Stimulated activated CD4-positive, alpha-beta T cell treated with anti-CD3 and anti-CD28 coated beads, Interleukin-1b, Interleukin-23, amount 100 ng/mL, for 24 hours (primary cell): ENCODE results near the gene STK4.
"Not testable (repeated sequence)": the region's sequence is repeated elsewhere in the genome, so short reads cannot be mapped to it uniquely, and the experiment has no call there.

ENCODE experiments used
- DNase-seq, 4 experiments: peaks; one replicate each; pipeline ENCODE4 v3.0.0-alpha.2; 2020; ENCODE audit warnings: low read depth in 4 of 4, low spot score in 1 of 4

Gene STK4

DNA sequence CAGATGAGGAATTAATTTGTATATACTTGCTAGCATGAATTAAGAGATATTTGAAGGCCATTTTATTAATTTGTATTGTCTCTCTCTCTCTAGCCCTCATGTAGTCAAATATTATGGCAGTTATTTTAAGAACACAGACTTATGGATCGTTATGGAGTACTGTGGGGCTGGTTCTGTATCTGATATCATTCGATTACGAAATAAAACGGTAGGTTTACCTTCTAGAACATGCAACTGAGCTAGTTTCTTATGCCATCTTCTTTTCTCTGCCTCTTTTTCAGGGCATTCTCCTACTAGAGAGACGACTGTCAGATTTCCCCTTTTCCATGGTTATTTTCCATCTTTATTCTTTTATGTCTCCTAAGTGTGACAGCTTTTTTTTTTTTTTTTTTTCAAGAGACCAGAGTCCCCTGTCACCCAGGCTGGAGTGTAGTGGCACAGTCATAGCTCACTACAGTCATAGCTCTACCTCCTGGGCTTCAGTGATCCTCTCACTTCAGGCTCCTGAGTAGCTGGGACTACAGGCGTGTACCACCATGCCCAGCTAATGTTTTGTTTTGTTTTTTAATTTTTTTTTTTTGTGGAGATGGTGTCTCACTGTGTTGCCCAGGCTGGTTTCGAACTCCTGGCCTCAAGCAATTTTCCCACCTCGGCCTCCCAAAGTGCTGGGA is 15.6 kb downstream of the STK4 start:
- DNase-seq, result no peak

DNA sequence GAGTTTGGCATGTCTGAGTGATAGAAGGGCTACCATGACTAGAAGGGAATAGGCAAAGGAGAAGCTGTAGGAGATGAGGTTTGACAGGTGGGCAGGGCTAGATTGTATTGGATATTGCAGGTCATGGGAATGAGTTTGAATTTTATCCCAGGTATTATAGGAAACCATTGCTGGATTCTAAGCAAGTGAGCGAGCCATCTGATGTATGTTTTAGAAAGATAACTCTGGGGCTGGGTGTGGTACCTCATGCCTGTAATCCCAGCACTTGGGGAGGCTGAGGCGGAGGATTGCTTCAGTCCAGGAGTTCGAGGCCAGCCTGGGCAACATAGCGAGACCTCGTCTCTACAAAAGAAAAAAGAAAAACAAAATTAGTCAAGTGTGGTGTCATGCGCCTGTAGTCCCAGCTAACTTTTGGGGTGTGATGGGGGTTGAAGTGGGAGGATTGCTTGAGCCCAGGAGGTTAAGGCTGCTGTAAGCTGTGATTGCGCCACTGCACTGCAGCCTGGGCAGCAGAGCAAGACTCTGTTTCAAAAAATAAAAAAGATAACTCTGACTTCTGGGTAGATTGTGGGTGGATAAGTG is 16.9 kb downstream of the STK4 start:
- no peak for DNase-seq

DNA sequence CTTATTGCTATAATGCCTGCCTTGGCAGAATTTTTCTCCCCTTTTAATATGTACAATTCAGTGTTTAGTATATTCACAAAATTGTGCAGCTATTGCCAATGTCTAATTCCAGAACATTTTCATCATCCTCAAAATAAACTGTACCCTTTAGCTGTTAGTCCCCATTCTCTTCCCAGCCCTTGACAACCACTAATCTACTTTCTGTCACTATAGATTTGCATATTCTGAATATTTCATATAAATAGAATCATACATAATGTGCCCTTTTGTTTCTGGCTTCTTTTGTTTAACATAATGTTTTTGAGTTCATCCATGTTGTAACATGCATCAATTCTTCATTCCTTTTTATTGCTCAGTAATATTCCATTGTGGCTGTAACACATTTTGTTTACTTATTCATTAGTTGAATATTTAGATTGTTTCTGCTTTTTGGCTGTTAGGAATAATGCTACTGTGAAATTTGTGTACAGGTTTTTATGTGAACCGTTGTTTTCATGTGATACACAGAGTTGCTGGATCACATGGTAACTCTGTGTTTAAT is 22.4 kb downstream of the STK4 start:
- no peak for DNase-seq

DNA sequence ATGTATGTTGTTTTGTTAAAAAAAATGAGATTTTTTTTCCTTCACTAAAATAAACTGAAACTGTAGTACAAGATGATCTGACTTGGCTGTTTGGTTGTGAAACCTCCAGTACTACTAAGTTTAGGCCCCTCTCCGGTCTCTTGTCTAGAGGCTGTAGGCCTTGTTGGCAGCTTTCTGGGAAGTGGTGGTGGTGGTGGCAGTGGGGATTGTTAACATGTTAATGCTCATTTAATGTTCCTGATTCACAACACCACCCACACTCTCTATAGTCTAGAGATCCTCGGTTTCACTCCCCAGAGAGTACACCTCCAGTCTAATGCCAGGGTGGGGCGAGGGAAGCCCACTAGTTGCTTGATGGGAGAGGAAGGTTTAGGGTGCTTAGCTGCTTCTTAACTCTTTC is 24.1 kb downstream of the STK4 start:
- DNase-seq, result peak in 1 of 4 experiments; percentile 52

DNA sequence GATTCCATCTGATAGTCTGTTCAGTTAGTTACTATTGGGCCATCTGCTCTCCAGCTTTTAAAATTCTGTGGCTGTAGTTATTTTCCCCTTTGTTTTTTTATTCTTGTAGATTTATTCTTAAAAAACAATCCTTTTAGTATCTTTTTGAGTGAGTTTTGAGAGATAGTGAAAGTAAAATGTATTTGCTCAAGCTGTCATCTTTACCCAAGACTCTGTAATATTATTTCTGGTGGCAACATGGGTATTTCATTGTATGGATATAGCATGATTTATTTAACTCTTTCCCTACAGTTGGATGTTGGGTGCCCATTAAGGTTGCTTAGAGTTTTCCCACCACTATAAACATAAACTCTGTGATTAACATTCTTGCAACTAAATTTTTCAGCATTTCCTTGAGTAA is 24.6 kb downstream of the STK4 start:
- no peak for DNase-seq

DNA sequence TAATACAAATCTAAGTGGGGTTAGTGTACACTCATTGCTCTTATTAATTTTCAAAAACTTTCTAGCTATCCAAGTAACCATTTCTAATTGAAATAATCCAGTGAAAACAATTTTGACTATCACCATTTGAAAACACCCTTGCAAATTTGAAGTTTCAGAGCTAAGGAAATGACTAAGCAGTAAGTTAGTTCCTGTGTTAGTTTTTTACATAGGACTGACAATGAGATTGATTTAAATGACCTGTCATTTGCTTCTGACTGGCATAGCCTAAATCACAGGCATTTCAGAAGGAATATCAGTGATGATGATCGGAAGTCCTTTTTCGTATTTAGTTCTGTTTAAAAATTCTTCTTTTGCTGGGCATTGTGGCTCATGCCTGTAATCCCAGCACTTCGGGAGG is 27.0 kb downstream of the STK4 start:
- DNase-seq, result no peak

DNA sequence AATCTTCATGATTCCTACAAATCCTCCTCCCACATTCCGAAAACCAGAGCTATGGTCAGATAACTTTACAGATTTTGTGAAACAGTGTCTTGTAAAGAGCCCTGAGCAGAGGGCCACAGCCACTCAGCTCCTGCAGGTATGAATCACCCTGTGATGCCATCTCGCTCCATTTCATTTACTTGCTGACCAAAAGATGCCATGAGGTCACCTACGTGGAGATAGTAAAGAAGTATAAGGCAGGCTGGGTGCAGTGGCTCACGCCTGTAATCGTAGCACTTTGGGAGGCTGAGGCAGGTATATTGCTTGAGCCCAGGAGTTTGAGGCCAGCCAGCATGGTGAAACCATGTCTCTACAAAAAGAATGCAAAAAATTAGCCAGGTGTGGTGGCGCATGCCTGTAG is 30.9 kb downstream of the STK4 start:
- no peak for DNase-seq

DNA sequence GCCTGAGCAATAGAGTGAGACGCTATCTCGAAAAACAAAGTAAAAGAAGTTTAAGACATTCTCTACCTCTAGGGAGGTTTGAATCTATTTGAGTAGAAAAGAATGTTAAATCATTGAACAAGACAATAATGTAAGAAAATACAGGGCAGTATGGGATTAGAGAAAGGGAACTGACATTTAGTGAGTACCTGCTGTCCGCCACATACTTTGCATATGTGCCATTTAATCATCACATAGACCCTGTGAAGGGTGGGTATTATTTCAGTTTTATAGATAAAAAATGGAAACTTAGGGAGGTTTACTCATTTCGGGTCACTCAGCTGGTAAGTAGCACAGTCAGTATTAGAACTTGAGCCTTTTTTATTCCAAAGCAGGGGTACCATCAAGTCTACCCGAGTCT is 31.4 kb downstream of the STK4 start:
- no peak for DNase-seq

DNA sequence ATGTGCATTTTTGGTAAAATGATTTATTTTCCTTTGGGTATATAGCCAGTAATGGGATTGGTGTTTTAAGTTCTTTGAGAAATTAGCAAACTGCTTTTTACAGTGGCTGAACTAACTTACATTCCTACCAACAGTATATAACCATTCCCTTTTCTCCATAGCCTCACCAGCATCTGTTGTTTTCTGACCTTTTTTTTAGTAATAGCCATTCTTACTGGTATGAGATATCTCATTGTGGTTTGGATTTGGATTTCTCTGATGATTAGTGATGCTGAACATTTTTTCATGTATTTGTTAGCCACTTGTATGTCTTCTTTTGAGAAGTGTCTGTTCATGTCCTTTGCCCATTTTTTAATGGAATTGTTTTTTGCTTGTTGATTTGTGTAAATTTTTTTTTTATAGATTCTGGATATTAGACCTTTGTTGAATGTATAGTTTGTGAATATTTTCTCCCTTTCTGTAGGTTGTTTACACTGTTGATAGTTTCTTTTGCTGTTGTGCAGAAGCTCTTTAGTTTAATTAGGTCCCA is 42.3 kb downstream of the STK4 start:
- no peak for DNase-seq

DNA sequence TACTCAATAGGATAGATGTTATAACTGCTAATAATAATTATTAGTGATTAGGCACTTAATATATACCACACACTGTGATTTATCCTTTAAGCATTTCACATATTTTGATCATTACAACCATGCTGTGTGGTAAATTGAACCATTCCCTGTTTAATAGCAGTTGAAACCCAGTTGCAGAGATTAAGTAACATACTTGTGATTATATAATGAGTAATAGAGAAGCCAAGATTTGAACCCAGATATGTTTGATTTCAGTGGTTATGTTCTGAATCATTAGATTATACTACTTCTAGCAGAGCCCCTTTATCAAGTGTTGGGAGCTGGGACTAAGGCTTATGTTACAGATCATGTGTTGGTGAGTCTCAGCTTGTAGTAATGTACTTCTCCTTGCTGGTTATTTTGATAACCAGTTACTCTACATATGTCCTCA is 44.1 kb downstream of the STK4 start:
- DNase-seq, result no peak

DNA sequence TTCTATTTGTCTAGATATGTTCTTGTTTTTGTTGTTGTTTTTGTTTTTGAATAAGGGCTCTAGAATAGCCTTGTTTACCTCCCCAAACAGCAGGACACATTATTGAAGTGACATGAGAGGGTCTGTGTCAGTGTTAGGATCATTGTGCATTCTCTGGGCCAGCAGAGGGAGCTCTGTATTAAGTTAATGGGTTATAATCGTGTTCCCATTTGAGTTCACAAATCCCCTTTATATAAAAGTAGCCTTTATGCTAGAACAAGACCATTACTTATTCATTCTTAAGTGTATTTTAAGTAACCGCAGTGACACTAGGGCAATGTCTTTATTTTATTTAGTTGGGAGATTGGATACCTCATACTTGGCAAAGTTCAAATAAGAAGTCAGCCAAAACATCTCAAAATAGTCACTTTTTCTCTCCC is 44.8 kb downstream of the STK4 start:
- peak; percentile 13 to 31 (median 18) for DNase-seq

DNA sequence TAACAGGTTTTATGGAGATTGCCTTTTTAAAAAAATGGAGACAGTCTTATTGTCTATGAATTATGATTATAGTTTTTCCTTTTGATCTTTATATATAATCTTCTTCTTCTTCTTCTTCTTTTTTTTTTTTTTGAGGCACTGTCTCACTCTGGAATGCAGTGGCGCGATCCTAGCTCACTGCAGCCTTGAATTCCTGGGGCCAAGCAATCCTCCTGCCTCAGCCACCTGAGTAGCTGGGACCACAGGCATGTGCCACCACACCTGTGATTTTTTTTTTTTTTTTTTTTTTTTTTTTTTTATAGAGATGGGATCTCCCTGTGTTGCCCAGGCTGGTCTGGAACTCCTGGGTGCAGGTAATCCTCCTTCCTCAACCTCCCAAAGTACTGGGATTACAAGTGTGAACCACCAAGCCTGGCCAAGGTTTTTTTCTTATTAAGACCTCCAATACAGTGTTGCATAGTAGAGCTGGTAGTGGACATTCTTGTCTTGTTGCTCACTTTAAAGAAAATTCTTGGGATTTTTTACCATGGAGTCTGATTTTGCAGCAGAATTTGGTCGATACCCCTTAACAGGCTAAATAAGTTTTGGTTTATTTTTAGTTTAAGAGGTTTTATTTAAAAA is 46.5 kb downstream of the STK4 start:
- no peak for DNase-seq

DNA sequence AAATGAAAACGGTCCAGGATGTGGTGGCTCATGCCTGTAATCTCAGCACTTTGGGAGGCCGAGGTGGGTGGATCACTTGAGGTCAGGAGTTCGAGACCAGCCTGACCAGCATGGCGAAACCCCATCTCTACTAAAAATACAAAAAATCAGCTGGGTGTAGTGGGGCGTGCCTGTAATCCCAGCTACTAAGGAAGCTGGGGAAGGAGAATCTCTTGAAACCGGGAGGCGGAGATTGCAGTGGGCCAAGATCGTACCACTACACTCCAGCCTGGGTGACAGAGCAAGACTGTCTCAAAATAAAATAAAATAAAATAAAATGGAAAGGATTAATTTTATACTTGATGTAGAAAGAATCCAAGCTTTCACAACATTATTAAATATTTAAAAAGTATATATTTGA is 47.8 kb downstream of the STK4 start:
- DNase-seq, result not testable (repeated sequence)

DNA sequence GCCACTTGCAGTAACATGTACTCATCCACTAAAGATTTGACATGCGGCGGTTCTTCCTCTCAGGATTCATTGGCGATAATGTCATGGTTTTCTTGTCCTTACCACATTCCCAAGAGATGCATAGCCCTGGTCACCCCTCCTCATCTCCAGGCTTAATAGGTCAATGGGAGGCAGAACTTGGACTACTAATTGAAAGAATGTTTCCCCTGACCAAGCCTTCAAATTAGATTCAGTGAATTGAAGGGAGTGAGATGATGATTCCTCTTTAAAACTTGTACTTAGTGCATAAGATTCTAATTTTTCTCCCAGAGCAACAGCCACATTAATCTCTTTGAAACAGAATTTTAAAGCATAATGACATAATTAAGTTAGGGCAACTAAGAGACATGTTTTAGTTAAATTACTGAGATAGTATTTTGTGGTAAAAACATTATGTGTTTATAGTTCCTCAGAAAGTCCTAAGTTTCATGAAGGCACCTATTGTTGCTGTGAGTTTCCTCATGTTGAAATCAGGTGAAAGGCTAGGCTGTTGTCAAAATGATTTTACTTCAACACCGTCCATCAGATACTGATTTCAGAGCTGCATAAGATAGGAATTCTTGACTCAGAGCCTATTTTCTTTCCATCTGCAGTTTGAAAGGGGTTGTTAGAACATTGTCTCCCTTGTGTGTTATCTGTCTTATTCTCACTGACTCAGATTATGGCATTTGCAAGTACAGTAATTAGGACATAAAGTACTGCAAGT is 48.5 kb downstream of the STK4 start:
- DNase-seq, result no peak

DNA sequence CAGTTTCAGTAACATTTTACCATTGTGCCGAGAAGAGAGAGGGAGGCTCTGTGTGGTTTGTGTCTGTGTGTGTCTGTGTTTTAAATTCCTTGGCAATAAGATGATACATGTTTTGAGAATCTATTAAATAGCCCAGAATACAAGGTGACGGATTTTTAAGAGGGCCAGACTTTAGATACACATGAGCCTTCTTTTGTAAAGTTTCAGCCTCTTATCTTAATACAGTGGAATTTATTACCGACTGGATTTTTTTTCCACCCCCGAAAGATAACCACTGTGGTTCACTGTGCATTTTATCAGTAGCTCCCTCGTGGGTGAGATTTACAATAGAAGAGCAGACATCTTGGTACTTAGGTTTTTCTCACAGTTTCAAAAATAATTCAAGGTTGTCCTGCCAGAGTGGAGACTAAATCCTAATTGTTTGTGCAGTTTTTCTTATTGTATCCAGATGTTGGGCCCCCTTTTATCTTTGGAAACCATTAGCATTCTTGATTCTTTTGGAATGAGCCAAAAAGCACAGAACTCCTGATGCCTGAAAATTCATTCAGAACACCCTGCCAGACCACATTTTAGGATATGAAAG is 49.9 kb downstream of the STK4 start:
- no peak for DNase-seq

DNA sequence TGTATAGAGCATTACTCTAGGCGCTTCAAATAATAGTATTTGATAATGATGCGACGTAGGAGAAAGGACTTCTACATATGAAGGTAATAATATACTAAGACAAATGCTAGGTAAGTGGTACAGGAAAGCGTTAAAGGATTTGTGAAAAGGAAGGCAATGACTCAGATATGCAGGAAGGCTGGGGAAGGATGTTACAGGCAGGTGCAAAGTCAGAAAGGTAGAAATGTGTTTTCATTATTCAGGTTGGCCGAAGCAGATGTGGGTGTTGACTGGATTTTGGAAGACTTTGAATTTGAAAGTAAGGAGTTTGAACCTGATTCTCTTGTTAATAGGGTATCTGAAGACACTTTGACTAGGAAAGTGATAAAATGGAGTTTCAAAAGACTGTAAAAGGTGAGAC is 51.0 kb downstream of the STK4 start:
- no peak for DNase-seq

DNA sequence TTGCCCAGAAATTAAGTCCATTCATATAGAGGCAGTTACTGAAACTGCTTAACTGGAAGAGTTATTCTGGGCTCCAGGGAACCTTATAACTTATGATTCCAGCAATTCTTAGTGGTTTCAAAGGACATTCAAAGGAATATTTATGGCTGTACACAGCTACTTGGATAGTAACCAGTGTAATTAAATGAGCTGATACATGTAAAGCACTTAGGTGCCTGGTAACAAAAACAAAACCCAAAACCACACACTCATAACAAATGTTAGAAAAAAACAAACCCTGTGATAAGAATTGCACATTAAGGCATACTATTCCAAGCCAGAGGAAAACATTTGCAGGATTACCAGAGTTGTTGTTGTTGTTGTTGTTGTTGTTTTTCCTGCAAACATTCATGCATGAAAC is 51.5 kb downstream of the STK4 start:
- no peak for DNase-seq

DNA sequence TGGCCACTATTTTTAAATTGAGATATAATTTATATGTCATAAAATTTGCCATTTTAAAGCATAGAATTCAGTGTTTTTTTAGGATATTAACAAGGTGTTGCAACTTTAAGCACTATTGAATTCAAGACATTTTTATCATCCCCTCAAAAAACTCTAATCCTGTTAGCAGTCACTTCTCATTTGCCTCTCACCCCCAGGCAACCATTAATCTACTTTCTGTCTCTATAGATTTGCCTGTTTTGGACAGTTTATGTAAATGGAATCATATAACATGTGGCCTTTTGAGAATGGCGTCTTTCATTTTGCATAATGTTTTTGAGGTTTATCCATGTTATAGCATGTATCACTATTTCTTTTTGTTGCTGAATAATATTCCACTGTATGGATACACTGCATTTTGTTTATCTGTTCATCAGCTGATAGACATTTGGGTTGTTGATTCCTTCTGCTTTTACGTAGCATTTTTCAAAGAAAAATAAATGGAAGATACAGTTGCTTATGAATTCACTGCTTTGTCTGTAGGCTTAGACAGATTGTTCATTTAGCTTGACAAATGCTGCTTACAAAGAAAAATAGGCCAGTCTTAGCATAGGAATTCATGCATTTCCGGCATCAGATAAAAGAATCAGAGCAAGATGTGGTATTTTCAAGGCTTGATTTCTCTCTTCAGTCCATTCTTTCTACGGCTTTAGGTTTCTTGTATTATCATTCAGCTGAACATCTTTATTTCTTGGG is 52.9 kb downstream of the STK4 start:
- DNase-seq, result no peak

DNA sequence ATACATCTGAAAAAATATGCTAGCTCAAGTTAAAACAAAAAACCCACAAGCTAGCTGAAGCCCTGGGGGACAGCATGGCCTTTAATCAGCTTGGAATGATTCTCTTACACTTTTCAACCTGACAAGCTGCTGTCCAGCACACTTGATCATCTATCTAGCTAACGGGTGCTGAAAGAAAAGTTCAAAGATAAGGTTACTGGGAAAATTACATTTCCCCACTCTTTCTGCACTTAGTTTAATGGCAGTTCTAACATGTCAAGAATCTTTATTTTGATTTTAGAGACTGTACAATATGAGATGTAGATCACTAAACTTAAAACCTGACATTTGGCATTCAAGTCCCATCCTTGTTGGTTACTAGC is 53.4 kb downstream of the STK4 start:
- DNase-seq, result no peak

DNA sequence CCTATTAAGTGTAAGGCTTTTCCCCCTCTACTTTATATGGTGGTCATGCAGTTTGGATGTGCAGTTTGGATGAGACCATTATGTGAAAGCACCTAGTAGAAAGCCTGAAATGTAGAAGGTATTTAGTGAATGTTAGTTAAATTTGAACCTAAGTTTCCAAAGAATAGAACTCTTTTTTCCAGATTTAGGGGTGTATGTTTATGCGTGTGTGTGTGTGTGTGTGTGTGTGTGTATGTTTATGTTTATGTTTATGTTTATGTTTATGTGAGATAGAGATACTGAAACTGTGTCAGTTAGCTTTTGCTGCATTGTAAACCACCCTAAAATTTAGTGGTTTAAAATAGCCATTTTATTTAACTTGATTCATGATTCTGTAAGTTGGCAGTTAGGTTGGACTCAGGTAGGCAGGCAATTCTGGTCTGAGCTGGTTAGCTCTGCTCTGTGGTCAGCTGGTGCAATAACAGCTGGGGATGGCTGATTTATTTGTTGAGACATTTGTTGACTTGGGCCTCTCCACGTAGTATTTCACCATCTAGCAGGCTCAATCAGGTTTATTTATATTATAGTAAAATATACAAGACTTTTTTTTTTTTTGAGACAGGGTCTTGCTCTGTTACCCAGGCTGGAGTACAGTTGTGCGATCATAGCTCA is 54.0 kb downstream of the STK4 start:
- no peak for DNase-seq
